Stimulated activated CD8-positive, alpha-beta memory T cell treated with anti-CD3 and anti-CD28 coated beads, Interleukin-15, amount 100 ng/mL, for 1 hour (primary cell): ENCODE data around the gene PPARD.
A peak's percentile ranks its signal among the peaks of the same experiment; 100 is the strongest.
"Not testable (repeated sequence)": the region's sequence is repeated elsewhere in the genome, so short reads cannot be mapped to it uniquely, and the experiment has no call there.

Experiments used
- DNase-seq: peaks from one replicate; pipeline ENCODE4 v3.0.0-alpha.2; 2020; ENCODE audit warnings: low read depth

Gene PPARD

GRCh38 chr6:35438378-35439065 is 96.2 kb downstream of the PPARD start:
- not testable (repeated sequence) for DNase-seq

- DNase-seq: no peak
These were observed 97.0 kb downstream of the PPARD start for GRCh38 chr6:35439308-35439707.

- DNase-seq: no peak
These were observed 98.8 kb downstream of the PPARD start for GRCh38 chr6:35441205-35441604.

- DNase-seq: no peak
These were observed 99.3 kb downstream of the PPARD start for GRCh38 chr6:35441642-35442041.

- no peak for DNase-seq
These were observed 100.3 kb downstream of the PPARD start for GRCh38 chr6:35442693-35443092.

DNA sequence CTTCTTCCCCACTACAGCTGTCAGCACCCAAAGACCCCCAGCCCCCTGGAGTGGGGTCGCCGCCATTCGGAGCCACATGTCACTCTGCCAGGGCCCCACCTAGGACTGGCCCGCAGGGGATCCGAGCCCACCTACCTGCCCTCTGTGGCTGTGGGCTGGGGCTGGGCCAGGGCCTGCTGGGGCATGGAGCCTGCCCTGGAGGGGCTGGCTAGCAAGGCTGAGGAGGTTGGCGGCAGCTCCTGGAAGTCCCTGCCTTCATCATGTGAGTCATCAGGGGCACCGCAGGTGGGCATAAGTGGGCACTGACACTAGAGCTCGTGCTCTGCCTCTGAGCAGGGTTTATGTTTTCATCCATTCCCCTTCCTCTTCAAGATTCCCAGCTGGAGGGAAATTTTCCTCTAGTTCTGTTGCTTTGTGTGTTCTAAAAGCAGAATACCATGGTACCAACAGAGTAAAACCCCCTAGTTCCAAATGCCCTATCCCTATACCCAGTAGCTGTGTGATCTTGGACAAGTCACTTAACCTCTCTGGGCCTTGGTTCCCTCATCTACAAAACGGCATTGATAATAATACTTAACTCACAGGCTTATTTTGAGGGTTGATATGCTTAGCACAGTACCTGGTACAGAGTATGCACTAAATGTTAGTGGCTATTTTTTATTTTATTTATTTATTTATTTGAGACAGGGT is 101.1 kb downstream of the PPARD start:
- DNase-seq: no peak

DNA sequence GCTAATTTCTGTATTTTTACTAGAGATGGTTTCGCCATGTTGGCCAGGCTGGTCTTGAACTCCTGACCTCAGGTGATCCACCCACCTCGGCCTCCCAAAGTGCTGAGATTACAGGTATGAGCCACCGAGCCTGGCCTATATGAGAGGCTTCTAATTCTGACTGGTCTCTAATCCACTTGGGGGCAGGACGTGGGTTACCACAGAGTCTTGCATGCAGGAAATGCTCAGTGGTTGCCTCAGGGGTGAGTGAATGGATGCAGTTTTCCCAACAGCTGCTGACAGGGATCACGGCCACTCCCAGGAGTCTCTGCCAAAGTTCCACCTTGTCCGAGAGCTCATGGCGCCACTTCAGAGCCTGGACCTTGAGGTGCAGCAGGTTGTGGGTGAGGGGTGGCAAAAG is 103.3 kb downstream of the PPARD start:
- DNase-seq: no peak

DNA sequence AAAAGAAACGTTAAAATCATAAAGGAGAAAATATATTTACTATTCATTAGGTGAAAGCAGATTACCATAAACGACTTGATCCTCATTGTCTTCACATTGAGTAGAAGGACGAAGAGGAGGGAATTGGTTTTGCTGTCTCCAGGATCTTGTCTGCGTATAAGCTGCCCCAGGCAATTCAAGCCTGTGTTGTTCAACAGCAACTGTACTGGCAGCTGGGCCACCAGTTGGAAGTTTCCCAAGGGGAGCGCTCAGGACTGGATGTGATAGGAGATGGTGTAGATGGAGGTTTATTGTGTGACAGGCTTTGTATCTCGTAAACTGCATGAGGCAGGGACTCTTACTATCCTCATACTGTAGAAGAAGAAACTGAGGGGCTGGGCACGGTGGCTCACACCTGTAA is 105.8 kb downstream of the PPARD start:
- DNase-seq: no peak

DNA sequence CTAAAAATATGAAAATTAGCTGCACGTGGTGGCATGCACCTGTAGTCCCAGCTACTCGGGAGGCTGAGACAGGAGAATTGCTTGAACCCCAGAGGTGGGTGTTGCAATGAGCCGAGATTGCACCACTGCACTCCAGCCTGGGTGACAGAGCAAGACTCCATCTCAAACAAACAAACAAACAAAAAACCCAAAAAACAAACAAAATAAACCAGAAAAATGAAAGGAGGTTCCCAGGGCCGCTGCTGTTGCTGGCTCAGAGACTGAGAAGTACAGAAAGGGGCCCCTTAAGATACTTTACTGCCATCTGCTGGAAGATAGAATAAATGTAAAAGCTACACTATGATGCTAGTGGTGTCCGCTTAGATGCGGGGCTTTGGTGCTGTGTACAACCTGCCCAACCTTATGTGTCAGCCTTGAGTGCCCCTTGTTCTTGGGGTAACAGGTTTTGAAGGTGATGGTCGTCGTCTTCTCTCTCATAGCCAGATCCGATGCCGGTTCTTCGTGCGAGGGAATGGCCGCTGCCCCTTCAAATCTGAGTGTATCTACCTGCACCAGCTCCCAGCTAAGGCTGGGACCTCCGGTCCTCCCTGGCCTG is 107.0 kb downstream of the PPARD start:
- no peak for DNase-seq

DNA sequence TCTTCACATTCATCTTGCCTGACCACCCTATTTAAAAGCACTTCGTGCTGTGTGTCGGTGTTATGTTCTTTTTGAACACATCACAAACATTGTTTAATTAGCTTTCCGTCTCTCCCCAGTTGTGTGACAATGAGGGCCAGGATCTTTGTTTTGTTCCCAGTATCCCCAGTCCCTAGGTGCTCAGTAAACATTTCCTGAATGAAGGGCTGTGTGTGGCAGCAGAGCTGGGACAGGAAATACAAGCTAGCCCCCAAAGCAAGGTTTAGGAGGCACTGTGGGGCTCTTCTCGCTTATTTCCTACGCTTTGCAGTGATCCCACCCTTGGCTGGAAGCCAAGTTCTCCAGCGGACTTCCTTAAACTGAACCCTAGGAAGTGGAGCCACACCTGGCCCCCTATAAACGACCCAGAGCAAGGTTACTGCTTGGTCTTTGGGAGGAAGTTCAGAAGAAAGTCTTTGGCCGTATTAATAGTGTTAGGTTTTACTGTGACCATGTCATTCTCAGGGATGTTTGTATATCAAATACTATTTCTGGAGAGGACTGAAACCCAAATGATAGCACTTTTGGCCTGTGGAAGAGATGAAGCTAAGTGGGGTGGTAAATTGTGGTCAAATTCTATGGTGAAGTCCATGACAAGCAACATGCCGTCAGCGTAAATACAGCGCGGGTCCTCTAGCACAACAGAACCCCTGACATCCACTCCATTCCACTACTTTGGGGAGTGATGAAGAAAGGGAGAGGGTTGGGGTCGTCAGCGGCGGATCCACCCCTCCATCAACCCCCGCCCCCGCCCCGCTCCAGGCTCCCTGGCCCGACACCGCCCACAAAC is 109.2 kb downstream of the PPARD start:
- DNase-seq: no peak

- peak; percentile 79 for DNase-seq
These were observed 110.1 kb downstream of the PPARD start, which contains the start of gene FANCE for GRCh38 chr6:35452183-35453090. Gene FANCE, plus strand, starts transcription at chr6:35452338. Its CDS starts 208 bp downstream, at chr6:35452546.

GRCh38 chr6:35453236-35453635 is 110.9 kb downstream of the PPARD start:
- no peak for DNase-seq

DNA sequence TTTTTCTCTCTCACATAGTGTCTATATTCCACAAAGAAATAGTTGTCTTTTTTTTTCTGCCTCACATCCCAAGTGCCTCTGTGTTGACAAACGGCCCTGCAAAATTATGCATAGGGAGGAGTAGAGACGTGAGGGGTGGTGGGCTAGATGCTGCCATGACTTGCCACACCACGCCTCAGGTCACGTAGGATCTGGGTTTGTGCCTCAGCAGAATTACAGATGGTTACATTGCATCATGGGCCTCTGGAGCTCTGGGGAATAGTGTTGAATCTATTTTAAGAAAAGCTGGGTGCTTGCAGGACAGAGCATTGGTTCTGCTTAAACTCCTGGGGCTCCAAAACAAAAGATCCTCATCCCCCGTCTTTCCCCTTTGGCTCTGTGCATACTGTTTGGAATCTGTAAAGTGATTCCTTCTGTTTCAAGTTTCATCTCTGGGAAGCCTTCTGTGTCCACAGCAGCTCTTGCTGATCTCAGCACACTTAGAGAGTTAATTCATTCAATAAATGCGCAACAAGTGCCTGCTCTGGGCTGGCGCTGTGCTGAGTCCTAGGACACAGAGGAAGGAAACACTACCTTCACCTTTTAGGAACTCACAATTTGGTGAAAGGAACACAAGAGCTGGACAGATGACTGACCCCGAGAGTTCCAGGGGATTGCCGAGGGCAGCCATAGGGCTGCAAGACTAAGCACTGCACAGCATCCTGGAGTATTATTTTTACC is 112.2 kb downstream of the PPARD start:
- DNase-seq: no peak

DNA sequence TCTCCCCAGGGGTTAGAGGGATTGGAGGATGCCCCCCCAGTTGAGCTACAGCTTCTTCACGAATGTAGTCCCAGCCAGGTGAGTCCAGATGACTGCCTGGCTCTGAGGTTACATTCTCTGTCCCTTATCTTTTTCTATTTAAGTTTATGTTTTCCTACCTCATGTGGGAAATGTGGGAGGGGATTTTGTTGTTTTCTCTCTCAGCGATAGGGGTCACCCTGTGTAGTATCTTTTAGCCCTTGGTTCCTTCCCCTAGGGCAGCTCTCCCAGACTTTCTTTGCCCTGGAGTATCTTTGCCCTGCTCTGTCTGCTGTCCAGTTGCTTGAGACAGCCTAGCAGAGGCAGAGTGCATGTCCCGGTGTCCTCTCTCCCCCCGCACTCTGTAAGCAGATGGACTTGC is 115.5 kb downstream of the PPARD start:
- no peak for DNase-seq

DNA sequence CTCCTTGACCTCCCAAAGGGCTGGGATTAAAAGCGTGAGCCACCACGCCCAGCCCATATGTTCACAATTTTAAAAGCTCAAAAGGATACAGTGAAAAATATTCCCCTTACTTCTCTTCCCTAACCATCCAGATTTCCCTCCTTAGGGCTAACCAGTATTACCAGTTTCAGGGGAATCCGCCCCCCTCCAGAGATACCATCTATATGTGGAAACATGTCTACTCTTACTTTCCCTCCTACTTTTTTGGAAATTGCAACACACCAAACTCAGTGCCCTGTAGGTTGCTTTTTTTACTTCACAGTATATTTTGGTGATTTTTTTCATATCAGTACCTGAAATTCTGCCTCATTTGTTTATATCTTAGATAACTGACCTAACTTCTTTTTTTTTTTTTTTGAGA is 118.9 kb downstream of the PPARD start:
- no peak for DNase-seq

GRCh38 chr6:35463292-35463691 is 120.9 kb downstream of the PPARD start:
- DNase-seq: no peak

GRCh38 chr6:35465646-35466045 is 123.3 kb downstream of the PPARD start:
- no peak for DNase-seq

DNA sequence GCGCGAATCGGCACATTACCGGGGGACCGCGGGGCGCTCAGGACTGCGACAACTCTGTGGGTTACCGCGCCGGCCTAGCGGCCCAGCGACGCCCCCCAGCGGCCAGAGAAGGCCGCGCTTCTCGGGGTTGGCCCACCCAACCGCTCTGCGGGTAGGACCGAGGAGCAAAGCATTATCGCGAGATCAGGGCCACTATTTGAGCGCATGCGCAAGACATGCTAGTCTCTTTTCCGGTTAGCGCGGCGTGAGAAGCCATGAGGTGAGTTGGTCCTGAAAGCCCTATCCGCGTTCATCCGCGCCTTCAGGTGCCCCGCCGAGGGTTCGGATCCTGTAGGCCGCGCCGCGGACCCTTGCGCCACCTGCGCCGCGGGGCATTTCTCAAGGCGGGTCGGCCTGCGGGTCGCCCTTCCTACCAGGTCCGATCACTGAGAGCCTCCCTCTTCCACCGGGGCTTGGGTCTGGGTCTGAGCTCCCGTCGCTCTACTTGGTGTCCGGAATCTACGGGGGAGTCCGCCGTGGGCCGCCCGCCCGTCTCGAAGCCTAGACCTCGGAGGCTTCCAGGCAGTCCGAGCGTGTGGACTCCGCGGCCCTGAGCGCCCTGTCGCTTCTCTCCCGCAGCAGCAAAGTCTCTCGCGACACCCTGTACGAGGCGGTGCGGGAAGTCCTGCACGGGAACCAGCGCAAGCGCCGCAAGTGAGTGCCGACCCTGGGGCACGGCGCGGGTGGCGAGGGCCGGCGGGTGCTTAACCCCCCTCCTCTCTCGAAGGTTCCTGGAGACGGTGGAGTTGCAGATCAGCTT is 126.0 kb downstream of the PPARD start, which contains the start of gene RPL10A:
Gene RPL10A (plus strand): TSS at position 221 of the 799 bp plus-strand sequence. CDS start 34 bp downstream, at position 255.
- DNase-seq: peak; percentile 90

DNA sequence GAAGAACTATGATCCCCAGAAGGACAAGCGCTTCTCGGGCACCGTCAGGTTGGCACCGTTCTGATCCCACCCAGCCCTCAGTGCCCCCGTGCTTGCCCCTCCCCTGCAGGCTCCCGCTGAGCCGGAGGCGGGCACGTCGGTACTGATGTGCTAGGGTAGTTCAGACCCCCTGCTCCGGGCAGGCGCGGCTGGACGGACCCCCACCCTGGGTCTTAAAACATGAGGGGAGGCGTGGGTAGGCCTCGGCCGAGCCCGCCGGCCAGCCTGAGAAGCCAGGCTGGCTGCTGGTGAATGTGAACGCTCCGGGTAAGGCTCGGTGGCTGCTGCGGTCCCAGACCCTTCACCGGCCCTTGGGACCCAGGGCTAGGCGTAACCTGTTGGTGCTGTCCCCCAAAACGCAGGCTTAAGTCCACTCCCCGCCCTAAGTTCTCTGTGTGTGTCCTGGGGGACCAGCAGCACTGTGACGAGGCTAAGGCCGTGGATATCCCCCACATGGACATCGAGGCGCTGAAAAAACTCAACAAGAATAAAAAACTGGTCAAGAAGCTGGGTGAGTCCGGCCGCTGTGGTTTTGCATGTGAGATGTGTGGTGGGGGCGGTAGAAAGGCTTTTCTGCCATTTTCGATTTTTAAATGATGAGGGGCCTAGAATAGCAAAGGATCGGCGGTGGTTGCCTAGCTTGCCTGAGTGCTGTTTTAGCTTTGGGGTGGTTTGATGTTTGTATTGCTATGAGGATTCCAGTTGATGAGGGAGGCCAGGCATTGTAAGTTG is 126.8 kb downstream of the PPARD start:
- DNase-seq: no peak
